ENCODE data around the gene KIF3A. TPM values are rescaled to one million over a fixed set of nuclear protein-coding genes. Genes with fewer than 3 reads are reported as not detected.

Gene KIF3A
- total RNA-seq, 1 donor from 2014 or later: 25.4 TPM

- H2AFZ ChIP-seq (ENCODE audit: low read depth, low read length): no peak overlapping the region
- H3K4me3 Mint-ChIP-seq (ENCODE audit: unreplicated experiment): no peak overlapping the region
- no peak overlapping the region for H3K27ac Mint-ChIP-seq (ENCODE audit: unreplicated experiment)
- no peak overlapping the region for H3K4me2 ChIP-seq (ENCODE audit: low read length)
- FAIRE-seq (no peak), DNase-seq (ENCODE audit: low read depth) (no peak)
- H3K36me3 Mint-ChIP-seq (ENCODE audit: low read depth, unreplicated experiment): peaks cover 5% of the 10 kb centered on the region
- TF ChIP-seq CTCF (IDR thresholded peaks at IDR 0.05; ENCODE audit: insufficient read depth, low read depth, low read length): no peak
- TF ChIP-seq EZH2 (IDR thresholded peaks at IDR 0.05; ENCODE audit: insufficient read depth, low read length): no peak
- H3K4me1 Mint-ChIP-seq (ENCODE audit: low read depth, unreplicated experiment): peaks cover 32% of the 10 kb centered on the region
- no peaks in the 10 kb centered on the region for H3K79me2 ChIP-seq (ENCODE audit: insufficient read depth, low read length)
- H3K4me1 ChIP-seq (ENCODE audit: insufficient read depth, low read length): peaks cover 25% of the 10 kb centered on the region
- no peak overlapping the region for H3K9ac ChIP-seq (ENCODE audit: low read length)
- no peaks in the 10 kb centered on the region for H3K9me3 ChIP-seq (ENCODE audit: insufficient read depth, low read depth, low read length)
- no peaks in the 10 kb centered on the region for H4K20me1 ChIP-seq (ENCODE audit: insufficient read depth, low read length)
- no peaks in the 10 kb centered on the region for H3K27me3 Mint-ChIP-seq (ENCODE audit: low read depth, unreplicated experiment)
- no peaks in the 10 kb centered on the region for H3K27me3 ChIP-seq (ENCODE audit: insufficient read depth, low read length)
- peaks cover 4% of the 10 kb centered on the region for H3K9me3 Mint-ChIP-seq (ENCODE audit: unreplicated experiment)
- H3K4me3 ChIP-seq (ENCODE audit: insufficient read depth, low read depth, low read length): no peak overlapping the region
- H3K36me3 ChIP-seq (ENCODE audit: insufficient read depth, low read length): no peaks in the 10 kb centered on the region
- H3K27ac ChIP-seq (ENCODE audit: low read depth, low read length): no peak overlapping the region
Observed at GRCh38 chr5:132679166-132679565, 58.2 kb downstream of the KIF3A start.

GRCh38 chr5:132678735-132679134 lies 58.6 kb downstream of the KIF3A start:
- H3K79me2 ChIP-seq (ENCODE audit: insufficient read depth, low read length): no peaks in the 10 kb centered on the region
- H3K4me3 ChIP-seq (ENCODE audit: insufficient read depth, low read depth, low read length): no peak overlapping the region
- H3K4me1 ChIP-seq (ENCODE audit: insufficient read depth, low read length): peaks cover 29% of the 10 kb centered on the region
- Mint-ChIP-seq H3K27ac (ENCODE audit: unreplicated experiment) (no peak overlapping the region), H3K27me3 (ENCODE audit: low read depth, unreplicated experiment) (no peaks in the 10 kb centered on the region), H3K4me1 (ENCODE audit: low read depth, unreplicated experiment) (peaks cover 36% of the 10 kb centered on the region), H3K36me3 (ENCODE audit: low read depth, unreplicated experiment) (peaks cover 5% of the 10 kb centered on the region), H3K4me3 (ENCODE audit: unreplicated experiment) (no peak overlapping the region), H3K9me3 (ENCODE audit: unreplicated experiment) (peaks cover 4% of the 10 kb centered on the region)
- H3K9me3 ChIP-seq (ENCODE audit: insufficient read depth, low read depth, low read length): no peaks in the 10 kb centered on the region
- no peak for TF ChIP-seq EZH2 (IDR thresholded peaks at IDR 0.05; ENCODE audit: insufficient read depth, low read length)
- no peak for TF ChIP-seq CTCF (IDR thresholded peaks at IDR 0.05; ENCODE audit: insufficient read depth, low read depth, low read length)
- no peak overlapping the region for H3K9ac ChIP-seq (ENCODE audit: low read length)
- H2AFZ ChIP-seq (ENCODE audit: low read depth, low read length): no peak overlapping the region
- no peak overlapping the region for H3K27ac ChIP-seq (ENCODE audit: low read depth, low read length)
- no peaks in the 10 kb centered on the region for H4K20me1 ChIP-seq (ENCODE audit: insufficient read depth, low read length)
- H3K27me3 ChIP-seq (ENCODE audit: insufficient read depth, low read length): no peaks in the 10 kb centered on the region
- H3K4me2 ChIP-seq (ENCODE audit: low read length): no peak overlapping the region
- FAIRE-seq (no peak), DNase-seq (ENCODE audit: low read depth) (no peak)
- H3K36me3 ChIP-seq (ENCODE audit: insufficient read depth, low read length): no peaks in the 10 kb centered on the region

GRCh38 chr5:132677682-132678400 lies 59.5 kb downstream of the KIF3A start:
- Histone ChIP-seq H2AFZ (ENCODE audit: low read depth, low read length) (no peak overlapping the region), H3K79me2 (ENCODE audit: insufficient read depth, low read length) (no peaks in the 10 kb centered on the region), H3K4me2 (ENCODE audit: low read length) (peak overlapping the region; percentile 24), H4K20me1 (ENCODE audit: insufficient read depth, low read length) (no peaks in the 10 kb centered on the region), H3K9ac (ENCODE audit: low read length) (no peak overlapping the region), H3K36me3 (ENCODE audit: insufficient read depth, low read length) (no peaks in the 10 kb centered on the region), H3K27me3 (ENCODE audit: insufficient read depth, low read length) (no peaks in the 10 kb centered on the region), H3K4me3 (ENCODE audit: insufficient read depth, low read depth, low read length) (no peak overlapping the region), H3K27ac (ENCODE audit: low read depth, low read length) (no peak overlapping the region), H3K9me3 (ENCODE audit: insufficient read depth, low read depth, low read length) (no peaks in the 10 kb centered on the region), H3K4me1 (ENCODE audit: insufficient read depth, low read length) (peaks cover 29% of the 10 kb centered on the region)
- H3K9me3 Mint-ChIP-seq (ENCODE audit: unreplicated experiment): peaks cover 4% of the 10 kb centered on the region
- FAIRE-seq (no peak), DNase-seq (ENCODE audit: low read depth) (no peak)
- TF ChIP-seq EZH2 (IDR thresholded peaks at IDR 0.05; ENCODE audit: insufficient read depth, low read length) (no peak), CTCF (IDR thresholded peaks at IDR 0.05; ENCODE audit: insufficient read depth, low read depth, low read length) (no peak)
- H3K27ac Mint-ChIP-seq (ENCODE audit: unreplicated experiment): peak overlapping the region; percentile 97
- no peak overlapping the region for H3K4me3 Mint-ChIP-seq (ENCODE audit: unreplicated experiment)
- peaks cover 36% of the 10 kb centered on the region for H3K4me1 Mint-ChIP-seq (ENCODE audit: low read depth, unreplicated experiment)
- no peaks in the 10 kb centered on the region for H3K27me3 Mint-ChIP-seq (ENCODE audit: low read depth, unreplicated experiment)
- H3K36me3 Mint-ChIP-seq (ENCODE audit: low read depth, unreplicated experiment): peaks cover 5% of the 10 kb centered on the region

Measured in astrocyte (in vitro differentiated cells and primary cell).